Stimulated activated CD4-positive, alpha-beta T cell treated with anti-CD3 and anti-CD28 coated beads, Interleukin-1b, Interleukin-23, amount 100 ng/mL, for 4 hours (primary cell): ENCODE measurements around the gene BORA.
"Not testable (repeated sequence)": the region's sequence is repeated elsewhere in the genome, so short reads cannot be mapped to it uniquely, and the experiment has no call there.

Source experiments
- DNase-seq, 2 donors: peaks; one replicate each; pipeline ENCODE4 v3.0.0-alpha.2; 2020; ENCODE audit warnings: low read depth in 2 of 2

The BORA gene

DNA sequence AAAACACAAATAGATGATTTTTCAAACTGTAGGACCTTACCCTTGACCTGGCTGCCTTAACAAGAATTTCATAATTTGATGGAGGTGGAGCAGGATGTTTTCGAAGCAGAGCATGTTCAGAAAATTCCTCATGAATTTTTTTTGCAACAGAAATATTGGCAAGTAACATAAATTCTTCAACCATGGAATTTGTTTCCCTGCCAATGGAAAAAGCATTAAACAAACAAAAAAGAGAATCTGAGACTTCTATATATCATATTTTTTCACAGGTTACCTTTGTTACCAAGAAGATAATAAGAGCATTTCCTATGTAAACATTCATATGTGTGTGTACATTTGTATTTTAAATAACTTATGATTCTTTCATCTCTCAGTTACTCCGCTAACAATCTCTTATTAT, 35.7 kb downstream of the BORA start:
- DNase-seq: no peak

DNA sequence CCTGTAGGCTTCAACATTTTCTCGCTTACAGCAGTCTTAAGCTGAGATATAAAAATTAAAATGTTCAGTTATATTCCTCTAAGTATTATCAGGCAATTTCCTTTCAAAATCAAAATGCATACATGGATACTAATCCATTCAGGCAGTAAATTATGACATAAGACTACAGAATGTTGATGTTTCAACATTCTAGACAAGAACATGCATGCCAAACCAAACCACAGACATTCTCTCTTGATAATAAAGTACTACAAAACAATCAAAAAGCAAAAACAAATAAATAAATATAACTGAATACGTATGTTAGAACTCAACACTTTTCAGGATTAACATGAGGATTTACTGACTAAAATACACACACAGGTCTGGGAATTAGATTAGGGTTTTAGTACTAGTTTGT, 46.3 kb downstream of the BORA start:
- DNase-seq: no peak

DNA sequence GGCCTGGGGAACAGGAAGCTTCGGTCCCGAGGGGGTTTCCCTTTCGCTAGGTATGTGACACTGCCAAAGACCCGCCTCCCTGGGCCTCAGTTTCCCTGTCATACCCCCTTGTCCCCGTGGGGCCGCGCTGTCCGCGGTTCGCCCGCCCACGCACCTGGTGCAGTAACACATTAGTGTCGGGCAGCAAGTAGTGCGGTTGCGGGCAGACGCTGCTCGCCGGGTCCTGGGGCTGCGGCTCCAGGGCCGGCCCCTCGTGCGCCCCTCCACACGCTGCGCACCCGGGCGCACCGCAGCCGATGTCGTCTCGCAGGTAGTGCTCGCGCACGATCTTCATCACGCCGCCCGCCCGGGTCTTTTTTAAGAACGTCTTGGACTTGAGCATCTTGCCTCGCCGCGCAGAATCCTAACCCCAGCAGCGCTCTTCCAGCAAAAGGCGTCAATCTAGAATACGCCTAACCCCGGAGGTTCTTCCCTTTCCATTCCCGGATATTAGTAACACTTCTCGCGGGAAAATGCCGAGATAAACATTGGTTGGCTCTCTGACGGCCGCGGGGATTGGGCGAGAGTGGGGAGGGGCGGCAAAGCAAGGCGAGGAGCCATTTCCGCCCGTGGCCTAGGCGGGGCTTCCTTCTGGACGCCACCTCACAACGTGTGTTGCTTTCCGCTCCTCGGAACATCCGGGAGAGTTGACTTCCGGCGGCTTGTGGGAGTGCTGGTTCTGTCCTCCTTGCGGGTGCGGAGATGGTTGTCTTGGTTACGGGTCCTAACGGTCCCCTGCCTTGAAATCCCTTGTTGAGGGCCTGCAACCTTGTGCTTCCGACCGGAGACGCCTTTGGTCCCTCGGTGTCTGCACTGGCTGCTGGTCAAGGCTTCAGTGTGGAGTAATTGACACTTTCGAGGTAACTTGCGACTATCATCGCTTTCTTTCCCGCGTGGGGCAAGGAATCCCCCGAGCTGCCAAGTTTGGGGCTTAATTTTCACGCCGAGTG, 54.0 kb downstream of the BORA start, which contains the start of the genes DIS3 and PIBF1:
Gene DIS3, minus strand, starts transcription at position 450 of the 989 bp plus-strand sequence. Its CDS starts 68 bp downstream, at position 382.
Gene PIBF1, plus strand, starts transcription at position 683 of the 989 bp plus-strand sequence. CDS start 1,337 bp downstream, outside the sequence.
- peak; percentile 88 to 91 for DNase-seq

DNA sequence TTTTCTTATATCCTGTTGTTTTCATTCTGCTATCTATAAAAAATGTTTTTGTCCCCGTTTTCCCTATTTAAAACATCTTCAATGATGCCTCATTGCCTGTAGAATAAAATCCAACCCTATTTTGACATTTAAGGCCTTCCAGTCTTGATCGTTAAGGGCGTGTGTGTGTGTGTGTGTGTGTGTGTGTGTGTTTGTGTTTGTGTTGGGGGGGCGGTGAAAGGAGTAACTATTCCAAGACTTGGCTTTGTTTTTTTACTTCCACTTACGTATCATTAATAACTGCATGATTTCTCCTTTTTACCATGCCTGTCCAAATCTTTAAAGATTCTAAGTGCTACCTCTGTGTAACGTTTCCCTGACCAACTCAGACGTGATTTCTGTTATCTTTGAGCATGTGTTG, 55.0 kb downstream of the BORA start:
- no peak for DNase-seq

DNA sequence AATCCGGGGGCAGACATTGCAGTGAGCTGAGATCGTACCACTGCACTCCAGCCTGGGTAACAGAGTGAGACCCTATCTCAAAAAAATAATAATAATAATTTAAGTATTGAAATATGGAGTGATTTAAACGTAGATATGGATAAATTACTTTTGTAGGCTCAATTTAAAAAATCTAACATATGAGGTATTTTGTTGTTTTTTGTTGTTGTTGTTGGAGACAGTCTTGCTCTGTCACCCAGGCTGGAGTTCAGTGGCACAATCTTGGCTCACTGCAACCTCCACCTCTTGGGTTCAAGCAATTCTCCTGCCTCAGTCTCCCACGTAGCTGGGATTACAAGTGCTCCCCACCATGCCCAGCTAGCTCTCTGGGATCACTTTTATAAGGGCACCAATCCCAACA, 57.0 kb downstream of the BORA start:
- not testable (repeated sequence) for DNase-seq

DNA sequence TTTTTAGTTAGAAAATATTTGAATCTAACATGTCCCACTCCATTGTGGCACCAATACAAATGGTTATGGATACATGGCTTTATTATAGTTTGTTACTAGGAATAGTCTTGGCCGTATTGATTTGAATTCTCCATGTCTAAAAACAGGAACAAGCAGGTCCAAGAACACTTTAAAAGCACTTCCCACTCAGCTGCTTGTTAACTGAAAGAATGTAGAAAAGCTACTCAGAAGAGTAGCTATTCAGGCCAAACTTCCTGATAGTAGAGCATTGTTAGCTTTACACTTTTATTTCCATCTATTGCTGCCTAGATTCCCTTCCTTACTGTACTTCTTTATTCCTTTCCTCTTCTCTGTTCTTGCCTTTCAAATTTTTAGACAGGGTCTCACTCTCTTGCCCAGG, 61.1 kb downstream of the BORA start:
- no peak for DNase-seq

DNA sequence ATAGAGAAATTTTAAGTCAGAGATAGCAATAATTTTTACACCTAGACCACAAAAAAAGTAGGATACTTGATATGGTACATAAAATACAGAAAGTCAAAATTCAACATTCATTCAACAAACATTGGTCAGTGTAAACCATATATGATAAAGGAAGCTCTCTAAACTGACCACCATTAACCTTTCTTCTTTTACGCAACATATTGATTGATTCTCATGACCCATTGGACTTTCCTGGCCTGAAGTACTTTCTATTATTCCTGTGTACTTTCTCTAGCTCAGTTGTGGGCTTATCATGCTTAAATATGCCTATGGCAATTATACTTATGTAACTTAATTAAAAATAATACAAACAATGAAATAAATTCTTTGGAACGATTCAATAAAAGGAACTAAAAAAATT, 64.9 kb downstream of the BORA start:
- no peak for DNase-seq

DNA sequence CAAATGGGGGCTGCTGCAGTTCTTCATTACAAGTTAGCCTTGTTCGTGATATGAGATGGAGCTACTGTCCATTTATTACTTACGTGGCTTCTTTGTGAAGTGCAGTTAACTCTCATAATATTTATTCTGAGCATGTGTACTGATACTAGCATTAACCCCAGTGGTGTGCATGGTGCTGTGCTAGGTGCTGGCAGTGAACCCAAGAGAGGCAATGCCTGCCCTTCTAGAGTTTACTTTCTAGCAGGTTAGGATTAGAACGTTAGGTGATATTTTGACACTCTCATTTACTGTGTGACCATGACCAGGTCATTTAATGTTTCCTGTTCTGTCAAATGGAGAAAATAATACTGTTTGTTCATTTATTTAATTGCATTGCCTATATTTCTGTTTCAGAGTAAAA, 71.1 kb downstream of the BORA start:
- no peak for DNase-seq

DNA sequence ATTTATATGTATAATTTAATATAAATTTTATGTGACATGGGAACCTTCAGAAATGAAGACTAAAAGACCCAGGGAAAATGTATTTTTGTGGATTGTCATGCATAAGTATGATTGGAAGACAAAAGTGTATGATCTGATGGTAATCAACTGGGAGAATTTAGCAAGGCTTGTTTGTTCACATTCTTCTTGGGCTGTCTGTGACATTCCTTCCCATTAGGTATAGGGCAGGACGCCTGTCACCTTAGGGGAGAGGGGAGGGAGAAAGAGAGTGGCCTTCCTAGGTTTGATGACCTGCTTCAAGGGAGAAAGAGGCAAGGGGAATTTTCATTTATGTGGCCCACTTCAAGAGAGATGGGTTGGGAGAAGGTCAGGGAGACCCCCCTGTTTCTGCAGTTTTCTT, 76.6 kb downstream of the BORA start:
- DNase-seq: no peak
